ENCODE measurements around the gene RPS5. TPM values are rescaled to one million over a fixed set of nuclear protein-coding genes. Genes with fewer than 3 reads are reported as not detected.

Gene RPS5
- total RNA-seq, 1 experiment from 2014 or later, result 1,487 TPM

DNA sequence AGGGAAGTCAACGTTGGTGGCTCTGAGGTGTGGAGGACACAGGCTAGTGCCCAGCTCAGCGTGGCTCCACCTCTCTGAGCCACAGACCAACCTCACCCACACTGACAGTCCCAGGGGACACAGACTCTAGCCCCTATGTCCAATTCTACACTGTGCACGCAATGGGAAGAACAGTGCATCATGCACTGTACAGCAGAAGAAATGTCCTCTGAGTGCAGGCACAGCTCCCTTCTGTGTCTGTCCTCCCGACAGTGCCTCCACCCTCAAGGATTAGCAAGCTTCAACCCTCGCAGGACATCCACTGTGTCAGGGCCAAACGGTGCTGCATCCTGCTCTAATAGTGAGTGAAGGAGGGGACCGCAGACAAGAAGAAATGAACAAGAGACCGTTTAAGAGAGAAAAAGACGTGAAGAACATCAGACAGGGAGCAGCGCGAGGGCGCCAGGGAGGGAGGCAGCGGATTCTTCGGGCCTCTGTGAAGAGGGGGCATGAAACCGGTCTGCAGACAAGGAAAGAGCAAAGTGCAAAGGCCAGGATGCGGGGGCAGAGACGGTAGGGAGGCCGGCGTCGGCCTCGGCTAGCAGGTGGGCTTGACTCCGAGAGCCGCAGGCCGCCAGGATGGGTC is 6.9 kb upstream of the RPS5 start:
- ATAC-seq, result no peak
- no peaks in the 10 kb centered on the region for H3K36me3 ChIP-seq (ENCODE audit: control insufficient read depth, insufficient read depth, low read length)
- in situ Hi-C loops (cut with HindIII; ENCODE audit: low pct_unique_long_range_greater_than_20kb, low sequenced_read_pairs) (no loop called here), intact Hi-C loops (cut with micrococcal nuclease; ENCODE audit: unreplicated experiment) (no loop called here)
- H3K27me3 ChIP-seq (ENCODE audit: control insufficient read depth, insufficient read depth, low read length), result no peaks in the 10 kb centered on the region
- ChIA-PET POLR2A (interaction anchor here (0.5 to 0.6 kb wide), 2 partner anchors 20 to 113 kb away, joined by 8 to 11 read pairs; no protein-coding TSS in a partner anchor), CTCF (no interaction called here)
- no peaks in the 10 kb centered on the region for H3K9me3 ChIP-seq (ENCODE audit: control insufficient read depth, insufficient read depth, low read depth, low read length)
- TSS peak; percentile 59 for BruUV-seq (replicated peaks)
- peaks cover 20% of the 10 kb centered on the region for H3K4me1 ChIP-seq (ENCODE audit: control insufficient read depth, insufficient read depth, low read length)
- H3K4me3 ChIP-seq (ENCODE audit: low read depth in 2 of 2, low read length in 2 of 2), result peak overlapping the region; percentile 64 to 94
- H3K27ac ChIP-seq (ENCODE audit: low read length), result peak overlapping the region; percentile 89
- DNase-seq (ENCODE audit: low read depth, low spot score), result no peak
- TF ChIP-seq CTCF (IDR thresholded peaks at IDR 0.05) (no peak), SIN3A (IDR thresholded peaks at IDR 0.05; ENCODE audit: borderline replicate concordance, insufficient read depth, low read depth, low read length) (no peak), TCF7L2 (IDR thresholded peaks at IDR 0.05; ENCODE audit: low read depth, low read length) (no peak)
- TF ChIP-seq, protein P1, sequence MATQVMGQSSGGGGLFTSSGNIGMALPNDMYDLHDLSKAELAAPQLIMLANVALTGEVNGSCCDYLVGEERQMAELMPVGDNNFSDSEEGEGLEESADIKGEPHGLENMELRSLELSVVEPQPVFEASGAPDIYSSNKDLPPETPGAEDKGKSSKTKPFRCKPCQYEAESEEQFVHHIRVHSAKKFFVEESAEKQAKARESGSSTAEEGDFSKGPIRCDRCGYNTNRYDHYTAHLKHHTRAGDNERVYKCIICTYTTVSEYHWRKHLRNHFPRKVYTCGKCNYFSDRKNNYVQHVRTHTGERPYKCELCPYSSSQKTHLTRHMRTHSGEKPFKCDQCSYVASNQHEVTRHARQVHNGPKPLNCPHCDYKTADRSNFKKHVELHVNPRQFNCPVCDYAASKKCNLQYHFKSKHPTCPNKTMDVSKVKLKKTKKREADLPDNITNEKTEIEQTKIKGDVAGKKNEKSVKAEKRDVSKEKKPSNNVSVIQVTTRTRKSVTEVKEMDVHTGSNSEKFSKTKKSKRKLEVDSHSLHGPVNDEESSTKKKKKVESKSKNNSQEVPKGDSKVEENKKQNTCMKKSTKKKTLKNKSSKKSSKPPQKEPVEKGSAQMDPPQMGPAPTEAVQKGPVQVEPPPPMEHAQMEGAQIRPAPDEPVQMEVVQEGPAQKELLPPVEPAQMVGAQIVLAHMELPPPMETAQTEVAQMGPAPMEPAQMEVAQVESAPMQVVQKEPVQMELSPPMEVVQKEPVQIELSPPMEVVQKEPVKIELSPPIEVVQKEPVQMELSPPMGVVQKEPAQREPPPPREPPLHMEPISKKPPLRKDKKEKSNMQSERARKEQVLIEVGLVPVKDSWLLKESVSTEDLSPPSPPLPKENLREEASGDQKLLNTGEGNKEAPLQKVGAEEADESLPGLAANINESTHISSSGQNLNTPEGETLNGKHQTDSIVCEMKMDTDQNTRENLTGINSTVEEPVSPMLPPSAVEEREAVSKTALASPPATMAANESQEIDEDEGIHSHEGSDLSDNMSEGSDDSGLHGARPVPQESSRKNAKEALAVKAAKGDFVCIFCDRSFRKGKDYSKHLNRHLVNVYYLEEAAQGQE (IDR thresholded peaks at IDR 0.05; ENCODE audit: insufficient read depth in 1 of 2, low read depth in 2 of 2, low read length in 1 of 2), result no peak

GRCh38 chr19:58380662-58381459 is 6.2 kb upstream of the RPS5 start, which contains the start of gene ZNF837:
Gene ZNF837, minus strand, starts transcription at chr19:58381030. Its CDS starts 11,698 bp downstream, at chr19:58369332.
- Histone ChIP-seq H3K4me3 (ENCODE audit: low read depth in 2 of 2, low read length in 2 of 2) (peak within 1 kb of the TSS; percentile 64 to 94), H3K27me3 (ENCODE audit: control insufficient read depth, insufficient read depth, low read length) (no peaks in the 10 kb centered on the region), H3K36me3 (ENCODE audit: control insufficient read depth, insufficient read depth, low read length) (no peaks in the 10 kb centered on the region), H3K27ac (ENCODE audit: low read length) (peak within 1 kb of the TSS; percentile 89), H3K4me1 (ENCODE audit: control insufficient read depth, insufficient read depth, low read length) (peaks cover 27% of the 10 kb centered on the region), H3K9me3 (ENCODE audit: control insufficient read depth, insufficient read depth, low read depth, low read length) (no peaks in the 10 kb centered on the region)
- CTCF ChIA-PET, result no interaction called here
- intact Hi-C loops (cut with micrococcal nuclease; ENCODE audit: unreplicated experiment) (no loop called here), in situ Hi-C loops (cut with HindIII; ENCODE audit: low pct_unique_long_range_greater_than_20kb, low sequenced_read_pairs) (no loop called here)
- DNase-seq (ENCODE audit: low read depth, low spot score), result peak; percentile 98
- peak; percentile 93 for ATAC-seq
- POLR2A ChIA-PET, result interaction anchor here (0.6 to 1.0 kb wide), 5 partner anchors 19 to 332 kb away, joined by 3 to 8 read pairs (median 4); no protein-coding TSS in a partner anchor
- no TSS peak for BruUV-seq (replicated peaks)
- TF ChIP-seq CTCF (IDR thresholded peaks at IDR 0.05) (no peak), TCF7L2 (IDR thresholded peaks at IDR 0.05; ENCODE audit: low read depth, low read length) (peak; percentile 90), POLR2AphosphoS5 (IDR thresholded peaks at IDR 0.05; ENCODE audit: low read depth, low read length) (peak; percentile 93), SIN3A (IDR thresholded peaks at IDR 0.05; ENCODE audit: borderline replicate concordance, insufficient read depth, low read depth, low read length) (peak; percentile 78; the same call in 1 of the 2 replicates)
- TF ChIP-seq, protein P1 (IDR thresholded peaks at IDR 0.05; ENCODE audit: insufficient read depth in 1 of 2, low read depth in 2 of 2, low read length in 1 of 2), result no peak
